T-helper 9 cell (primary cell): ENCODE results near the gene CYB5A.

ENCODE experiments used
- DNase-seq: peaks from one replicate; pipeline ENCODE4 v3.0.0-alpha.2; 2020

The CYB5A gene

GRCh38 chr18:74243127-74243526 lies 48.6 kb downstream of the CYB5A start:
- DNase-seq: no peak

- DNase-seq: no peak
Observed at GRCh38 chr18:74242438-74243096, 49.2 kb downstream of the CYB5A start.

GRCh38 chr18:74241970-74242369 lies 49.8 kb downstream of the CYB5A start:
- DNase-seq: no peak

- no peak for DNase-seq
Observed at GRCh38 chr18:74241426-74241825, 50.3 kb downstream of the CYB5A start.

- no peak for DNase-seq
Observed at GRCh38 chr18:74239567-74239966, 52.2 kb downstream of the CYB5A start.

GRCh38 chr18:74234326-74235171 lies 57.2 kb downstream of the CYB5A start:
- no peak for DNase-seq

- no peak for DNase-seq
Observed at GRCh38 chr18:74233933-74234325, 57.8 kb downstream of the CYB5A start.

- DNase-seq: no peak
Observed at GRCh38 chr18:74230922-74231714, 60.6 kb downstream of the CYB5A start.

- DNase-seq: no peak
Observed at GRCh38 chr18:74229891-74230290, 61.9 kb downstream of the CYB5A start.

GRCh38 chr18:74229005-74229404 lies 62.8 kb downstream of the CYB5A start:
- no peak for DNase-seq

- DNase-seq: no peak
Observed at GRCh38 chr18:74228312-74228711, 63.5 kb downstream of the CYB5A start.

- DNase-seq: no peak
Observed at GRCh38 chr18:74226666-74227065, 65.1 kb downstream of the CYB5A start.

- DNase-seq: no peak
Observed at GRCh38 chr18:74226156-74226555, 65.6 kb downstream of the CYB5A start.

GRCh38 chr18:74225193-74225840 lies 66.4 kb downstream of the CYB5A start:
- DNase-seq: no peak

- DNase-seq: no peak
Observed at GRCh38 chr18:74222710-74223494, 68.9 kb downstream of the CYB5A start.

GRCh38 chr18:74221081-74221480 lies 70.7 kb downstream of the CYB5A start:
- no peak for DNase-seq

- DNase-seq: no peak
Observed at GRCh38 chr18:74219056-74219455, 72.7 kb downstream of the CYB5A start.

GRCh38 chr18:74217476-74218143 lies 74.2 kb downstream of the CYB5A start:
- no peak for DNase-seq

GRCh38 chr18:74216661-74217110 lies 75.1 kb downstream of the CYB5A start:
- DNase-seq: no peak

- DNase-seq: no peak
Observed at GRCh38 chr18:74215863-74216262, 75.9 kb downstream of the CYB5A start.

GRCh38 chr18:74213429-74213828 lies 78.3 kb downstream of the CYB5A start:
- DNase-seq: no peak
